Heart left ventricle (tissue), 13 donors: ENCODE data around the gene ROR1.

Experiments used
- POLR2A ChIP-seq, 2 donors: fragments of 450-650 bp; IDR thresholded peaks; one replicate each; pipeline ENCODE4 v1.6.1; 2017; ENCODE audit warnings: antibody characterized with exemption in 2 of 2, mild to moderate bottlenecking in 2 of 2, moderate library complexity in 2 of 2
- TF ChIP-seq, protein P1 (sequence below), 12 donors: fragments of 200-600 bp; sonication (generic) in 4 of 12; IDR thresholded peaks; one replicate each; pipeline versions ENCODE4 v1.5.0 to v1.8.0; 2018 to 2022; ENCODE audit warnings: antibody characterized with exemption in 12 of 12, mild to moderate bottlenecking in 5 of 12
- donor health status: ischemic (EF 13 %, LVEDD 7.1; RV severe dilation, severe dysfunction).
- donor health status: DM: no; HTN: yes; CAD: no.
- donor health status: DM: no; HTN: no; CAD: no.
- donor health status: ischemic (EF 25% LVEDD 6.9; RV normal size, moderate dysfunction).
- donor health status: ischemic (EF 25% LVEDD 5.7; RV mildly dilated, moderate dysfunction).
- donor health status: ischemic (EF 35%, LVEDD 5.7; RV mildly dilated, moderate dysfunction).
- donor health status: nonischemic (EF 11% LVEDD 7.7; RV severe dilation, severe dysfunction).
- donor health status: DM: yes; HTN: yes; CAD: no.
- donor health status: PGD.
- donor health status: ischemic (EF 29% LVEDD 5.4; RV normal size, mild dysfunction).
- donor health status: nonischemic (EF 23%, LVEDD 6.1; RV moderate dilation, normal function).

DNA sequence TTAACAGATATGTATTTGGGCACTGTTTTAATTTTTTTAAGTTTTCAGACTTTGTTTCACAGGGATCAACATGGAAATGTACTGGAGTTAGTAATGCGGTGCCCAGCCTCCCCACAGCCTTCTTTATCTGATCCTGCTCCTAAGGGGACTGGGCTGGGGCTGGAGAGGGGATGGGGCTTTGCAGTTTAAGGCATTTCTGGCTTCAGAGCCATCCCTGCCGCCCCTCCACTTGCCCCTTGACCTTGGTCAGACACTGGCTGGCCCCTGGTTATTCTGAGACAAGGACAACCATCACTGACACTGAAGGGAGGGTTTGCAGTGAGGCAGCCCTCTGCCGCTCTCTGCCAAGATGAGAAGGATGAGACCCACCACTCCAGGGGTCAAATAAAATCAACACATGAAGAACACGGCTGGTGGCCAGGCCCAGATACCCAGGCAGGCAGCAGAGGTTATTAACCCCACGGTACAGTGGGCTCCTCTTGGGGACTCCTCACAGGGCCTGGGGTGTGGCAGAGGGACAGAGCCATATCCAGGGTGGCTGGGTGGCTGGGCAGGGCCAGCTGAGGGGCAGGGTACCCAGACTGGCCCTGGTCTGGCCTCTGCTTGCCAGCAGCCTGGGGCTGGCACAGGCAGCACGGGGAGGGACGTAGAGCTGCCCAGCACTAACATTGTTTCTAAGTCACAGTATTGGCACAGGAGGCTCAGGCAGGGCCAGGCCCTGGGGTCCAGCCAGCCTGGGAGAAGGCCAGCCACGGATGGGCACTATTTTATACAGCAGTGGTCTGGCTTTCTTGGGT is 422.5 kb downstream of the ROR1 start:
- no peak for TF ChIP-seq POLR2A (IDR thresholded peaks at IDR 0.05)
- TF ChIP-seq, protein P1, sequence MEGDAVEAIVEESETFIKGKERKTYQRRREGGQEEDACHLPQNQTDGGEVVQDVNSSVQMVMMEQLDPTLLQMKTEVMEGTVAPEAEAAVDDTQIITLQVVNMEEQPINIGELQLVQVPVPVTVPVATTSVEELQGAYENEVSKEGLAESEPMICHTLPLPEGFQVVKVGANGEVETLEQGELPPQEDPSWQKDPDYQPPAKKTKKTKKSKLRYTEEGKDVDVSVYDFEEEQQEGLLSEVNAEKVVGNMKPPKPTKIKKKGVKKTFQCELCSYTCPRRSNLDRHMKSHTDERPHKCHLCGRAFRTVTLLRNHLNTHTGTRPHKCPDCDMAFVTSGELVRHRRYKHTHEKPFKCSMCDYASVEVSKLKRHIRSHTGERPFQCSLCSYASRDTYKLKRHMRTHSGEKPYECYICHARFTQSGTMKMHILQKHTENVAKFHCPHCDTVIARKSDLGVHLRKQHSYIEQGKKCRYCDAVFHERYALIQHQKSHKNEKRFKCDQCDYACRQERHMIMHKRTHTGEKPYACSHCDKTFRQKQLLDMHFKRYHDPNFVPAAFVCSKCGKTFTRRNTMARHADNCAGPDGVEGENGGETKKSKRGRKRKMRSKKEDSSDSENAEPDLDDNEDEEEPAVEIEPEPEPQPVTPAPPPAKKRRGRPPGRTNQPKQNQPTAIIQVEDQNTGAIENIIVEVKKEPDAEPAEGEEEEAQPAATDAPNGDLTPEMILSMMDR (IDR thresholded peaks at IDR 0.05), result no peak
